Cardiac muscle cell (in vitro differentiated cells and primary cell): ENCODE measurements around the gene MBLAC1. TPM values are rescaled to one million over a fixed set of nuclear protein-coding genes. Genes with fewer than 3 reads are reported as not detected.

ENCODE experiments used
- DNase-seq, 2 donors: peaks; one replicate each; pipeline versions ENCODE4 v3.0.0 to v3.0.0-alpha.2; 2010 to 2017; ENCODE audit warnings: low read depth in 1 of 2, low spot score in 1 of 2
- H3K27ac ChIP-seq: fragments of 200-600 bp; sonication (generic); 2 replicates; pipeline ENCODE4 v1.5.1; 2016
- H3K27me3 ChIP-seq: fragments of 200-600 bp; sonication (generic); 2 replicates; pipeline ENCODE4 v1.6.0; 2016; ENCODE audit warnings: control low read depth
- H3K36me3 ChIP-seq: fragments of 200-600 bp; sonication (generic); 2 replicates; pipeline ENCODE4 v1.5.1; 2016; ENCODE audit warnings: control low read depth
- H3K4me1 ChIP-seq: fragments of 200-600 bp; sonication (generic); 2 replicates; pipeline ENCODE4 v1.8.1; 2017; ENCODE audit warnings: low read depth, mild to moderate bottlenecking, mixed run types
- H3K4me3 ChIP-seq: fragments of 200-600 bp; sonication (generic); 2 replicates; pipeline ENCODE4 v1.5.1; 2016; ENCODE audit warnings: mild to moderate bottlenecking
- H3K9me3 ChIP-seq: fragments of 200-600 bp; sonication (generic); 2 replicates; pipeline ENCODE4 v1.5.1; 2017; ENCODE audit warnings: low read depth, mild to moderate bottlenecking, control low read depth
- polyA plus RNA-seq: library from polyadenylated mRNA; unstranded; fragments of >200 nt; fragmentation: Nextera tagmentation; extraction: Ambion mirVana; gene quantifications from 2 replicates; pipeline ENCODE4 v1.2.1, GENCODE V29; 2016
- total RNA-seq: library from RNA; depleted of rRNA; stranded (reverse); fragments of >200 nt; gene quantifications from 2 replicates; pipeline ENCODE4 v1.2.3, GENCODE V29; 2016
- TF ChIP-seq, protein P1 (sequence below): IDR thresholded peaks from 2 replicates; pipeline ENCODE4 v1.5.1; 2012; ENCODE audit warnings: low read depth, mild to moderate bottlenecking, low read length

The MBLAC1 gene
- total and polyA plus RNA-seq, 2 experiments from 2014 or later = 3.7 to 5.1 TPM

DNA sequence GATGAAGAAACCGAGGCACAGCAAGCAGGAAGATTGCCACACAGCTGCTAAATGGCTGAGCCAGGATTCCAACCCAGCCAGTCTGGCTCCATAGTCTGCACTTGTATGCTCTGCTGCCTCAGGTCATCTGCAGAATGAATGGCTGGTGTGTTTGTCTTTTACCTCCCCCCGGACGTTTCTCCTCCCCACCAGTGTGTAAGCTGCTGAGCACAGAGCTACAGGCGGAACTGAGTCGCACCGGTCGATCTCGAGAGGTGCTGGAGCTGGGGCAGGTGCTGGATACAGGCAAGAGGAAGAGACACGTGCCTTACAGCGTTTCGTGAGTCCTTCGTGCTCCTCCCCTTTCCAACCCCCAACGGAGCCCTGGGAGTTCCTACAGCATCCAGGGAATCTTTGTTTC, 4.7 kb upstream of the MBLAC1 start:
- no peaks in the 10 kb centered on the region for H3K27me3 ChIP-seq
- no peaks in the 10 kb centered on the region for H3K36me3 ChIP-seq
- H3K9me3 ChIP-seq = no peaks in the 10 kb centered on the region
- no peak overlapping the region for H3K27ac ChIP-seq
- no peak overlapping the region for H3K4me3 ChIP-seq
- H3K4me1 ChIP-seq = peaks cover 8% of the 10 kb centered on the region
- TF ChIP-seq, protein P1, sequence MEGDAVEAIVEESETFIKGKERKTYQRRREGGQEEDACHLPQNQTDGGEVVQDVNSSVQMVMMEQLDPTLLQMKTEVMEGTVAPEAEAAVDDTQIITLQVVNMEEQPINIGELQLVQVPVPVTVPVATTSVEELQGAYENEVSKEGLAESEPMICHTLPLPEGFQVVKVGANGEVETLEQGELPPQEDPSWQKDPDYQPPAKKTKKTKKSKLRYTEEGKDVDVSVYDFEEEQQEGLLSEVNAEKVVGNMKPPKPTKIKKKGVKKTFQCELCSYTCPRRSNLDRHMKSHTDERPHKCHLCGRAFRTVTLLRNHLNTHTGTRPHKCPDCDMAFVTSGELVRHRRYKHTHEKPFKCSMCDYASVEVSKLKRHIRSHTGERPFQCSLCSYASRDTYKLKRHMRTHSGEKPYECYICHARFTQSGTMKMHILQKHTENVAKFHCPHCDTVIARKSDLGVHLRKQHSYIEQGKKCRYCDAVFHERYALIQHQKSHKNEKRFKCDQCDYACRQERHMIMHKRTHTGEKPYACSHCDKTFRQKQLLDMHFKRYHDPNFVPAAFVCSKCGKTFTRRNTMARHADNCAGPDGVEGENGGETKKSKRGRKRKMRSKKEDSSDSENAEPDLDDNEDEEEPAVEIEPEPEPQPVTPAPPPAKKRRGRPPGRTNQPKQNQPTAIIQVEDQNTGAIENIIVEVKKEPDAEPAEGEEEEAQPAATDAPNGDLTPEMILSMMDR = no peak
- DNase-seq = no peak

DNA sequence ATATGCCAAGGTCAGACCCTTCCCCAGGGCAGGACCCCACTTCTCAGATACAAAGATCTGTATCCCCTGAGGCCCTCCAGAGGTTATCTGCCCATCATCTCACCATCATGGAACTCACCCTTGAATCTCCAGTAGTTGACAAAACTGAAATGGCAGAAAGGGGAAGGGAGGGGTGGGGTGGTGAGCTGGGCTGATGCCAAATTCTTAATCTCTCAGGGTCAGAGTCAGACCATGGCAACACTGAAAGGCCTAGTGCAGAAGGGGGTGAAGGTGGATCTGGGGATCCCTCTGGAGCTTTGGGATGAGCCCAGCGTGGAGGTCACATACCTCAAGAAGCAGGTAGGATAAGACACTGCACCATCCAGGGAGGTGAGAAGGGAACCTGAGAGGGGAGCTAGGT, 4.2 kb upstream of the MBLAC1 start:
- Histone ChIP-seq H3K27me3 (no peaks in the 10 kb centered on the region), H3K9me3 (no peaks in the 10 kb centered on the region), H3K4me3 (no peak overlapping the region), H3K4me1 (peaks cover 8% of the 10 kb centered on the region), H3K36me3 (no peaks in the 10 kb centered on the region), H3K27ac (no peak overlapping the region)
- TF ChIP-seq, protein P1 = no peak
- DNase-seq = no peak

DNA sequence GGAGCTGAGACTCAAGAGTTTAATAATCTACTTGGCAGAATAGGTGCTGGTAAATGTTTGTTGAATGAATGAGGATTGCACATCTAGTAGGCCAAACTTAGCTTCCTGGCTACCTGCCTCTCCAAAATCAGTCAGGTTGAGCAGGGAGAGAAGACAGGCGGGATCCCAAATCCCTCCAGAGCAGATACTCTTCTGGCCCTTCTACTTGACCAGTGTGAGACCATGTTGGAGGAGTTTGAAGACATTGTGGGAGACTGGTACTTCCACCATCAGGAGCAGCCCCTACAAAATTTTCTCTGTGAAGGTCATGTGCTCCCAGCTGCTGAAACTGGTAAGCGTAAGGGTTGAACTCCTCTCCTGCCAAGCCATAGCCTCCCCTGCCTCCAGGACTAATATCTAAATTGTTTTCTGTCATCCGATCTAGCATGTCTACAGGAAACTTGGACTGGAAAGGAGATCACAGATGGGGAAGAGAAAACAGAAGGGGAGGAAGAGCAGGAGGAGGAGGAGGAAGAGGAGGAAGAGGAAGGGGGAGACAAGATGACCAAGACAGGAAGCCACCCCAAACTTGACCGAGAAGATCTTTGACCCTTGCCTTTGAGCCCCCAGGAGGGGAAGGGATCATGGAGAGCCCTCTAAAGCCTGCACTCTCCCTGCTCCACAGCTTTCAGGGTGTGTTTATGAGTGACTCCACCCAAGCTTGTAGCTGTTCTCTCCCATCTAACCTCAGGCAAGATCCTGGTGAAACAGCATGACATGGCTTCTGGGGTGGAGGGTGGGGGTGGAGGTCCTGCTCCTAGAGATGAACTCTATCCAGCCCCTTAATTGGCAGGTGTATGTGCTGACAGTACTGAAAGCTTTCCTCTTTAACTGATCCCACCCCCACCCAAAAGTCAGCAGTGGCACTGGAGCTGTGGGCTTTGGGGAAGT, 2.2 kb upstream of the MBLAC1 start:
- Histone ChIP-seq H3K4me1 (peaks cover 8% of the 10 kb centered on the region), H3K36me3 (no peaks in the 10 kb centered on the region), H3K27ac (no peak overlapping the region), H3K4me3 (no peak overlapping the region), H3K27me3 (no peaks in the 10 kb centered on the region), H3K9me3 (no peaks in the 10 kb centered on the region)
- DNase-seq = no peak
- TF ChIP-seq, protein P1 = no peak

DNA sequence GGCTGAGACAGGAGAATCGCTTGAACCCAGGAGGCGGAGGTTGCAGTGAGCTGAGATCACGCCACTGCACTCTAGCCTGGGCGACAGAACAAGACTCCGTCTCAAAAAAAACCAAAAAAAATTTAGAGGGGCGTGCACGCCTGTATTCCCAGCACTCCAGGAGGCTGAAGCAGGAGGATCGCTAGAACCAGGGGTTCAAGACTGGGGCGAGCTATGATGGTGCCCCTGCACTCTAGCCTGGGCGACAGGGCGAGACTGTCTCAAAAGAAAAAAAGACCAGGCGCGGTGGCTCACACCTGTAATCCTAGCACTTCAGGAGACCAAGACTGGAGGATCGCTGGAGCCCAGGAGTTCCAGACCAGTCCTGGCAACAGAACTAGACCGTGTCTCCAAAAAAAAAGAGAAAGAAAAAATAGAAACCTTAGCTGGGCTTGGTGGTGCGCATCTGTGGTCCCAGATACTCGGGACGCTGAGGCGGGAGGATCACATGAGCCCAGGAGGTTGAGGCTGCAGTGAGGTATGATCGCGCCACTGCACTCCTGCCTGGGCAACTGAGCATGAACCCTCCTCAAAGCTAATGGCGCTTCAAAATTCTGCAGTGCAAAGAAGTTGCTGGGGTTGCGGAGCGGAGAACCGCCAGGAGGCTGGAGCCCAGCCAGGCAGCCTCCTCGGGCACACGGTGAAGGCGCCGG, 382 bp upstream of the MBLAC1 start:
- Histone ChIP-seq H3K4me3 (peak overlapping the region; percentile 46), H3K36me3 (no peaks in the 10 kb centered on the region), H3K4me1 (no peaks in the 10 kb centered on the region), H3K27ac (peak overlapping the region; percentile 93), H3K9me3 (no peaks in the 10 kb centered on the region), H3K27me3 (no peaks in the 10 kb centered on the region)
- DNase-seq = no peak
- TF ChIP-seq, protein P1 = no peak

DNA sequence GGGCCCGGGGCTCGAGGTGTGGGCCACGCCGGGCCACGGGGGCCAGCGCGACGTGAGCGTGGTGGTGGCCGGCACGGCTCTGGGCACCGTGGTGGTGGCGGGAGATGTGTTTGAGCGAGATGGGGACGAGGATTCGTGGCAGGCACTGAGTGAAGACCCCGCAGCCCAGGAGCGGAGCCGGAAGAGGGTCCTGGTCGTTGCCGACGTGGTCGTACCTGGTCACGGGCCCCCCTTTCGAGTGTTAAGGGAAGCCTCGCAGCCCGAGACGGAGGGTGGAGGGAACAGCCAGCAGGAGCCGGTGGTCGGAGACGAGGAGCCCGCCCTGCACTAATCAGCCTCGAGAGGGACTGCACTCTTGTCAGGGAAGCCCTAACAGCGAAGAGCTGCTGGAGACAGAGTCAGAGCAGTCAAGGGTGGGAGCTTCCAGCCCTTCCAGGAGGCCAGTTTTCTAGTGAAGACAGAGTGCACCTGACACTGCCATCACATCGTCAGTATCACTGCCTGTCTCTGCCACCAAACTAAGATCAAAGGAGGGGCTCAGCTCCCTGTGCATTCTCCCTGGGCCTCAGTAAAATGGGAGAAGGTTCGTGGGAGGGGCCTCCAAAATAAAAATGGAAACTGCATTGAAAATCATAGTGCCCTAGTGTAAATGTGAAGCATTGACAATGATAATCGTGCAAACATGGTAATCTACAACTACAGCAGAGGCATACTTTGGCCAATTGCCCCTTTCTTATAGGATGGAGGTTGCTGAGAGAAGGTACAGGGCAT, 1.3 kb downstream of the MBLAC1 start:
- Histone ChIP-seq H3K27ac (no peak overlapping the region), H3K36me3 (no peaks in the 10 kb centered on the region), H3K4me3 (peak overlapping the region; percentile 46), H3K27me3 (no peaks in the 10 kb centered on the region), H3K9me3 (no peaks in the 10 kb centered on the region), H3K4me1 (no peaks in the 10 kb centered on the region)
- peak; percentile 23 to 62 for DNase-seq
- TF ChIP-seq, protein P1 = no peak
